Prostate gland (tissue), 2 donors: Measurements from ENCODE around the gene PDE8B. TPM values are rescaled to one million over a fixed set of nuclear protein-coding genes. Genes with fewer than 3 reads are reported as not detected.

Experiments
- DNase-seq: peaks from one replicate; pipeline ENCODE4 v3.0.0-alpha.2; 2019; ENCODE audit warnings: low spot score
- H3K27ac ChIP-seq, 2 donors: fragments of 200-600 bp; sonication (generic); 2 replicates each; pipeline ENCODE4 v1.5.1; 2017 to 2019
- H3K27me3 ChIP-seq: fragments of 200-600 bp; sonication (generic); replicated peaks from 2 replicates; pipeline ENCODE4 v1.5.1; 2019; ENCODE audit not compliant: insufficient read depth
- H3K36me3 ChIP-seq, 2 donors: fragments of 200-600 bp; sonication (generic); 1 replicate in 1 of 2; 2 replicates in 1 of 2; pipeline versions ENCODE4 v1.5.1 to v1.8.1; 2017 to 2019
- H3K4me1 ChIP-seq: fragments of 200-600 bp; sonication (generic); replicated peaks from 2 replicates; pipeline ENCODE4 v1.5.1; 2019
- H3K4me3 ChIP-seq, 2 donors: fragments of 200-600 bp; sonication (generic); 2 replicates each; pipeline ENCODE4 v1.5.1; 2017 to 2019
- H3K9me3 ChIP-seq: fragments of 200-600 bp; sonication (generic); 2 replicates; pipeline ENCODE4 v1.5.1; 2017
- POLR2A ChIP-seq: fragments of 450-650 bp; IDR thresholded peaks from one replicate; pipeline ENCODE4 v1.6.1; 2016; ENCODE audit warnings: antibody characterized with exemption, mild to moderate bottlenecking
- POLR2AphosphoS5 ChIP-seq: sonication (generic); formaldehyde crosslinking; IDR thresholded peaks from one replicate; pipeline ENCODE4 v1.6.1; 2017; ENCODE audit warnings: antibody characterized with exemption
- WGBS: methylation state at CpG from one replicate; pipeline ENCODE4 v1.1.5; 2018; 5-methylcytosine and 5-hydroxymethylcytosine counted together
- intact Hi-C: fragments of 100-400 bp; cut with DNase I; formaldehyde crosslinking; loops from one replicate; pipeline ENCODE4 v1.14.2; 2022
- total RNA-seq, 2 donors: library from RNA; depleted of rRNA; stranded (reverse); fragments of >200 nt; gene quantifications; one replicate each; pipeline ENCODE4 v1.1.0, GENCODE V29; 2016
- TF ChIP-seq, protein P1 (sequence below), 4 experiments: fragments of 200-600 bp in 2 of 4; fragments of 450-650 bp in 2 of 4; sonication (generic) in 2 of 4; IDR thresholded peaks; 1 replicate in 3 of 4; 2 replicates in 1 of 4; pipeline ENCODE4 v1.5.1; 2016 to 2019; ENCODE audit warnings: antibody characterized with exemption in 4 of 4, mild to moderate bottlenecking in 2 of 4, moderate library complexity in 2 of 4

The PDE8B gene
- total RNA-seq, 2 donors from 2014 or later: 25.6 to 66.0 TPM

DNA sequence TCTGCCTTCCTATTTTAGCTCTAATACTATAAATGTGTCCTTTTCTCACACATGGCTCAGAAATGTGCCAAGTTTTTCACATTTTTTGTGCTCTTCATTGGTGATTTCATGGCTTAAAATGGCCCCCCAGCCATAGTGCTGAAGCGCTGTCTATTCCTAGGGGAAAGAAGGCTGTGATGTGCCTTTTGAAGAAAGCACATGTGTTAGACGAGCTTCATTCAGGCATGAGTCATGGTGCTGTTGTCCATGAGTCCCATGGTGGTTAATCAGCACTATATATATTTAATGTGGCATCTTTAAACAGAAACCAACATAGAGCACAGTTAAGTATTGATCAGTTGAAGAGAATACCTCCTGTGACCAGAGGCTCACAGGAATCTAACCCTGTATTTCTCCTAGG lies 55.8 kb downstream of the PDE8B start:
- intact Hi-C loops: no loop called here
- no peak overlapping the region for H3K4me3 ChIP-seq
- no peaks in the 10 kb centered on the region for H3K36me3 ChIP-seq
- no peaks in the 10 kb centered on the region for H3K27me3 ChIP-seq
- no peak overlapping the region for H3K27ac ChIP-seq
- no peak for DNase-seq
- no peak for TF ChIP-seq POLR2AphosphoS5
- TF ChIP-seq POLR2A: no peak
- TF ChIP-seq, protein P1, sequence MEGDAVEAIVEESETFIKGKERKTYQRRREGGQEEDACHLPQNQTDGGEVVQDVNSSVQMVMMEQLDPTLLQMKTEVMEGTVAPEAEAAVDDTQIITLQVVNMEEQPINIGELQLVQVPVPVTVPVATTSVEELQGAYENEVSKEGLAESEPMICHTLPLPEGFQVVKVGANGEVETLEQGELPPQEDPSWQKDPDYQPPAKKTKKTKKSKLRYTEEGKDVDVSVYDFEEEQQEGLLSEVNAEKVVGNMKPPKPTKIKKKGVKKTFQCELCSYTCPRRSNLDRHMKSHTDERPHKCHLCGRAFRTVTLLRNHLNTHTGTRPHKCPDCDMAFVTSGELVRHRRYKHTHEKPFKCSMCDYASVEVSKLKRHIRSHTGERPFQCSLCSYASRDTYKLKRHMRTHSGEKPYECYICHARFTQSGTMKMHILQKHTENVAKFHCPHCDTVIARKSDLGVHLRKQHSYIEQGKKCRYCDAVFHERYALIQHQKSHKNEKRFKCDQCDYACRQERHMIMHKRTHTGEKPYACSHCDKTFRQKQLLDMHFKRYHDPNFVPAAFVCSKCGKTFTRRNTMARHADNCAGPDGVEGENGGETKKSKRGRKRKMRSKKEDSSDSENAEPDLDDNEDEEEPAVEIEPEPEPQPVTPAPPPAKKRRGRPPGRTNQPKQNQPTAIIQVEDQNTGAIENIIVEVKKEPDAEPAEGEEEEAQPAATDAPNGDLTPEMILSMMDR (IDR thresholded peaks at IDR 0.05): no peak
- H3K4me1 ChIP-seq: no peaks in the 10 kb centered on the region
- WGBS: 88% methylated on average over 2 of the region's 2 CpGs
- no peaks in the 10 kb centered on the region for H3K9me3 ChIP-seq

DNA sequence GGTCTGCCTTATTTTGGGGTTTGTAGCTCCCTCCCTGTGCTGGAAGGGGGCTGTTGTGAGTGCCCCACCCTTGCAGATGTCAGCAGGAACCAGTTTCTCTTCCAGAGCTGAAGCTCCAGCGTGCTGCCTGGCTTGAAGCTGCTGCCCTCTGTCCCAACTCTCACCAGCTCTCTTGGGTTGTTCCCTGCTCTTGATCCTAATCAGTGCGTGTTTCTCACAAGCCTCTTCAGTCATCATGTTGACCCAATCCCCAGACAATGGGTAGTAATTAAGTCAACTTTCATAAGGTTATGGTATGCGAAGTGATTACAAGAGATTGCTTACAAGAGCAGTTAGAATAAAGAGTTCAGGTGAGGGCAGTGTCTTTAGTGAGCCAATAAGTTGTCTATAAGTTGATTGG lies 57.0 kb downstream of the PDE8B start:
- H3K9me3 ChIP-seq: no peaks in the 10 kb centered on the region
- no peak overlapping the region for H3K27ac ChIP-seq
- H3K36me3 ChIP-seq: no peaks in the 10 kb centered on the region
- 64% methylated on average over 3 of the region's 3 CpGs for WGBS
- no peak overlapping the region for H3K4me3 ChIP-seq
- no peak for DNase-seq
- H3K27me3 ChIP-seq: no peaks in the 10 kb centered on the region
- H3K4me1 ChIP-seq: no peaks in the 10 kb centered on the region
- no peak for TF ChIP-seq POLR2AphosphoS5
- TF ChIP-seq, protein P1 (IDR thresholded peaks at IDR 0.05): no peak
- no peak for TF ChIP-seq POLR2A
- intact Hi-C loops: no loop called here

DNA sequence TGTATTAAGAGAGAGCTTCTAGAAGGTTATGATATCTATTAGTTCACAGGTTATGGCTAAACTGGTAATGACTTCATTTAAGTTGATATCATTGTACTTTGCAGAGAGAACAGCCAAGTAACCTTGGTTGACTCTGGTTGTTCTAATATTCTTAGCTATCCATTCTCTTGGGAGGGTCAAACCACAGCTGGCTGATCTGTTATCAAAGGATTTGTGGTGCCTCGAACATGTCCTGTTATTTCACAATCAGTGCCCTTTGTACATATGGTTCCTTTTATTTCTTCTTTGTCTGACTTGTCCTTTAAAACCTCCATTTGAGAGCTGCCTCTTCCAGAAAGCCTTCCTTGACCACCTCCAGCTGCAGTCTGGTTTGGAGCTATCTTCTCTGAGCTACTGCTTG lies 61.7 kb downstream of the PDE8B start:
- H3K27ac ChIP-seq: no peak overlapping the region
- no peaks in the 10 kb centered on the region for H3K27me3 ChIP-seq
- H3K9me3 ChIP-seq: no peaks in the 10 kb centered on the region
- intact Hi-C loops: no loop called here
- no peaks in the 10 kb centered on the region for H3K4me1 ChIP-seq
- no peak for DNase-seq
- no peaks in the 10 kb centered on the region for H3K36me3 ChIP-seq
- H3K4me3 ChIP-seq: no peak overlapping the region
- TF ChIP-seq, protein P1 (IDR thresholded peaks at IDR 0.05): no peak
- no peak for TF ChIP-seq POLR2AphosphoS5
- no peak for TF ChIP-seq POLR2A
- WGBS: 71% methylated on average over 1 of the region's 1 CpG

DNA sequence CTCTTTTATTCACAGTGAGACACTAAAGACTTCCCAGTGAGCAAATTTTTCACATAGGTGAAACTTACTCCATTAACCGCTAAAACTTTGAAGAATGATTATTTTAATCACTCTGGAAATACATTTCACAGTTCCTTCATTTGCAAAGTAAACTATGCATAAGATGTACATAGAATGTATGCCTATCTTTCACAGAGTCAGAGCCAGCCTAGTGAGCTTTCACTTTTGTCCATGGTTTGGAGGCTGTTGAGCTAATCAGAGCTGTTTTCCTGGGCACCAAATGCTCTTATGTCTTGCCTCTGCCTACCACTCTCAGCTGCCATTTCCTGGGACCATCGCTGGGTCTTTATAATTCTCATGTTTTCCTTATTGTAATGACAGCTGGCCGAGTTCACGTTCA lies 67.3 kb downstream of the PDE8B start:
- intact Hi-C loops: no loop called here
- no peaks in the 10 kb centered on the region for H3K9me3 ChIP-seq
- H3K4me3 ChIP-seq: no peak overlapping the region
- H3K36me3 ChIP-seq: no peaks in the 10 kb centered on the region
- no peak for TF ChIP-seq POLR2A
- TF ChIP-seq, protein P1 (IDR thresholded peaks at IDR 0.05): no peak
- no peak for TF ChIP-seq POLR2AphosphoS5
- 91% methylated on average over 4 of the region's 4 CpGs for WGBS
- H3K27me3 ChIP-seq: no peaks in the 10 kb centered on the region
- no peak overlapping the region for H3K27ac ChIP-seq
- no peak for DNase-seq
- H3K4me1 ChIP-seq: no peaks in the 10 kb centered on the region

DNA sequence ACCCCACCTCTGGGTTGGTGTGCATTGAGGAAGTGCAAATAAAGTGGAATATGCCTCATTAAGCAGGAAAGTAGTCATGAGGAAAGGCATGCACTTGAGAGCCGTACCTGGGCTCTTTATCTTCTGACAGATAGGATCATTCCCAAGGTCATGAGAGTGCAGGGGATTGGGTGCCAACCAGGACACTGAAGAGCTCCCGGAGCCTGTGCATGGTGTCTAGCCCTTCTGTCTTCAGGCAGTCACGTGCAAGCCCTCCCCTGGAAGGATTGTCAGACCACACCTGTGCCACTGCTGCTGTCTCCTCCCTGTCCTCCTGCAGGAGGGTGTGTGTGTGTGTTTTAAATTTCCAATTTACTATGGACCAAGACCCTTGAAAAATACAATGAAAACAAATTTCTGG lies 69.6 kb downstream of the PDE8B start:
- no peak for DNase-seq
- H3K27me3 ChIP-seq: no peaks in the 10 kb centered on the region
- no peak overlapping the region for H3K27ac ChIP-seq
- H3K9me3 ChIP-seq: no peaks in the 10 kb centered on the region
- no peaks in the 10 kb centered on the region for H3K4me1 ChIP-seq
- TF ChIP-seq, protein P1 (IDR thresholded peaks at IDR 0.05): no peak
- TF ChIP-seq POLR2AphosphoS5: no peak
- TF ChIP-seq POLR2A: no peak
- no peaks in the 10 kb centered on the region for H3K36me3 ChIP-seq
- intact Hi-C loops: no loop called here
- 62% methylated on average over 3 of the region's 3 CpGs for WGBS
- no peak overlapping the region for H3K4me3 ChIP-seq
